Mucosa of descending colon (tissue), 3 donors: ENCODE measurements around the gene HSCB. TPM values are rescaled to one million over a fixed set of nuclear protein-coding genes. Genes with fewer than 3 reads are reported as not detected.
"Not testable (repeated sequence)": the region's sequence is repeated elsewhere in the genome, so short reads cannot be mapped to it uniquely, and the experiment has no call there.

ENCODE experiments used
- ATAC-seq: fragments of 200-7000 bp; cut with Tn5 transposase; one replicate; pipeline ENCODE4 v1.9.1; 2020; ENCODE audit warnings: mild to moderate bottlenecking, moderate library complexity
- DNase-seq, 3 donors: peaks; one replicate each; pipeline ENCODE4 v3.0.0-alpha.2; 2020
- H3K36me3 ChIP-seq: fragments of 200-600 bp; one replicate; pipeline ENCODE4 v1.8.0; 2021; ENCODE audit warnings: low read depth, mild to moderate bottlenecking
- H3K4me1 ChIP-seq: fragments of 200-600 bp; one replicate; pipeline ENCODE4 v1.8.0; 2021; ENCODE audit warnings: low read depth, mild to moderate bottlenecking
- H3K4me3 ChIP-seq: fragments of 200-600 bp; one replicate; pipeline ENCODE4 v1.8.0; 2021; ENCODE audit warnings: mild to moderate bottlenecking
- H3K9me3 ChIP-seq: fragments of 200-600 bp; one replicate; pipeline ENCODE4 v1.8.0; 2021; ENCODE audit warnings: mild to moderate bottlenecking
- CTCF ChIP-seq: fragments of 200-600 bp; IDR thresholded peaks from one replicate; pipeline ENCODE4 v1.8.0; 2022; ENCODE audit warnings: antibody characterized with exemption, mild to moderate bottlenecking
- intact Hi-C, 2 donors: fragments of 100-400 bp; cut with DNase I in 1 of 2; cut with micrococcal nuclease in 1 of 2; formaldehyde crosslinking; loops; one replicate each; pipeline versions ENCODE4 v1.11.0 to v1.11.1; 2022; cut with DNase I, micrococcal nuclease
- total RNA-seq, 3 donors: library from RNA; stranded (reverse); fragmentation: NEBNext Ultra II Directional in 2 of 3; extraction: Animal tissue kit (Norgen Biotek cat#: 25700) in 2 of 3; gene quantifications; one replicate each; pipeline versions ENCODE4 v1.2.1 to v1.2.4, GENCODE V29; 2021 to 2023
- donor health status: DM: no; HTN: no; CAD: no; lungs with moderate emphysema.
- donor health status: DM: no; HTN: no; CAD: no.
- donor health status: DM: no; HTN: yes; CAD: no.

The HSCB gene
- total RNA-seq, 3 donors from 2014 or later, result 11.6 to 15.5 (median 13.4) TPM

DNA sequence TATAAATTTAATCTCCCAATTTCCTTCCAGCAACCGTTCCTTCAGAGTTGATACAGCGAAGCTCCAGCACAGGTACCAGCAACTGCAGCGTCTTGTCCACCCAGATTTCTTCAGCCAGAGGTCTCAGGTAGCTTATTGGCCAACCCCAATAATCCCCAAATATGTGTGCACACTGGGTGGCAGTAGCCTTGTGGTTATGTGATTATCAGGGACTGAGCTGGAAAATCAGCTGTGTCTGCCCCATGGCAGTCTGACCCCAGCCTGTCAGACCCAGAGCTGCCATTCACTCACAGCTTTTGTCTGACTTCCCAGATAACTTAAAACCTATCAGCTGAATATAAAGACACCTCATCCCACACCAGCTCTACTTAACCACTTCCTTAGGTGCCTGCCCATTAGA is 2.0 kb downstream of the HSCB start:
- Histone ChIP-seq H3K9me3 (no peaks in the 10 kb centered on the region), H3K4me3 (no peak overlapping the region), H3K4me1 (peaks cover 11% of the 10 kb centered on the region), H3K36me3 (peaks cover 9% of the 10 kb centered on the region)
- TF ChIP-seq CTCF, result no peak
- no peak for DNase-seq
- intact Hi-C loops, result no loop called here
- ATAC-seq, result no peak

DNA sequence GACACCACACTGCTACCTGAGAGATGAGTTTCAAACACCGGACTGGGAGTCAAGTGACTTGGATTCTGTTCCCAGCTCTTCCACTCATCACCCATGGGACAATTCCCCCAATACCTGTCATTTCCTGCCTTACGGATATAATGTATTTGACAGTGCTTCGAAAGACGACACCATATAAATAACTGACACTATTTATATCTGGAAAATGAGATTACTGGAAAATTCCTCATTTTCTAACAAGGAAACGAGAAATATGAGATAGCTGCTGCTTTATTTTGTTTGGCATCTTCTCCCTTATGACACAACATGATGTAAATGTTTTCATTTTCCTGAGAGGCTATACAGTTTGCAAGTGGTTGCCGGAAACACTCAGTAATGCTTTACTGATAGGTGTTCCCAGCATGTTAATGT is 8.6 kb downstream of the HSCB start:
- intact Hi-C loops, result no loop called here
- no peak for TF ChIP-seq CTCF
- Histone ChIP-seq H3K4me1 (no peaks in the 10 kb centered on the region), H3K4me3 (no peak overlapping the region), H3K9me3 (no peaks in the 10 kb centered on the region), H3K36me3 (no peaks in the 10 kb centered on the region)
- ATAC-seq (no peak), DNase-seq (no peak)

DNA sequence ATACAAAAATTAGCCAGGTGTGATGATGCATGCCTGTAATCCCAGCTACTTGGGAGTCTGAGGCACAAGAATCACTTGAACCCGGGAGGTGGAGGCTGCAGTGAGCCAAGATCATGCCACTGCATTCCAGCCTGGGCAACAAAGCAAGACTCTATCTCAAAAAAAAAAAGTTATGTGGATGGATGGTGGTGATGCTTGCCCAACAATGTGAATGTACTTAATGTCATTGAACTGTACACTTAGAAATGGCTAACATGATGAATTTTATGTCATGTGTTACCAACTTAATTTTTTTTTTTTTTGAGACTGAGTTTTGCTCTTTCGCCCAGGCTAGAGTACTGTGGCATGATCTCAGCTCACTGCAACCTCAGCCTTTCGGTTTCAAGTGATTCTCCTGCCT is 12.7 kb downstream of the HSCB start:
- ATAC-seq, H3K4me3 ChIP-seq, H3K9me3 ChIP-seq, H3K4me1 ChIP-seq, intact Hi-C loops, DNase-seq, H3K36me3 ChIP-seq: not testable (repeated sequence)

DNA sequence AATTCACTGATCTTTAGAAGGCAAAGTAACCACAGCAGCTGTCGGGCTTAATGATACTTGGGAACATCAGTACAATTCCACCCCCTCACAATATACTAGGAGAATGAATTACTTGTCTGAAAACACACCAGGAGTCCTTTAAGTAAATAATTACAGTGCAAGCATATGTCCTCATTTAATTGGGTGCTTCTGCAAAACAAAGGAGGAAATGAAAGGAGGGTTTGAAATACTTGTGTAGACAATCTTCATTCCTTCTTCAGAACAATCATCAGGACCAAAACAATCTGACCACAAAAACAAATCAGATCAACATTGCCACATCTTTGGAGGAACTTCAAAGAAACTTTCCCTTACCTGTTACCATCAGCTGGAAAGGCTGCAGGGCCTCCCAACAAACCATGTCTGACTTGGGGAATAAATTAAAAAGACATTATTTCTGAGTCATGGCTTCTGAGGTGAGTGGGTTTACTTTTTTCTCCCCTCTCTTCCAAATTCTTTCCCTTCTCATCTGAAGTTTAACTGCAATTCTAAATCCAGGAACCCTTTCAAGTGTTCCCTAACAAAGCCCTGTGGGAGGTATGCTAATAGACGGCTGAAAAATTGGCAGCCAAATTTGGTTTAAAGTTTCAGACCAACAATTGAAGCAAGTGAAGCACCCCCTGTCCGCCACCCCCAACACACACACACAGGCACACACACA is 18.2 kb downstream of the HSCB start:
- Histone ChIP-seq H3K9me3 (no peaks in the 10 kb centered on the region), H3K36me3 (no peaks in the 10 kb centered on the region), H3K4me3 (no peak overlapping the region), H3K4me1 (no peaks in the 10 kb centered on the region)
- peak; percentile 38 for ATAC-seq
- no peak for DNase-seq
- no peak for TF ChIP-seq CTCF
- intact Hi-C loops, result no loop called here

- TF ChIP-seq CTCF, result no peak
- Histone ChIP-seq H3K9me3 (no peaks in the 10 kb centered on the region), H3K36me3 (no peaks in the 10 kb centered on the region), H3K4me1 (no peaks in the 10 kb centered on the region), H3K4me3 (no peak overlapping the region)
- DNase-seq (no peak), ATAC-seq (no peak)
- intact Hi-C loops, result no loop called here
Measured at GRCh38 chr22:28761449-28761755, 19.6 kb downstream of the HSCB start.

DNA sequence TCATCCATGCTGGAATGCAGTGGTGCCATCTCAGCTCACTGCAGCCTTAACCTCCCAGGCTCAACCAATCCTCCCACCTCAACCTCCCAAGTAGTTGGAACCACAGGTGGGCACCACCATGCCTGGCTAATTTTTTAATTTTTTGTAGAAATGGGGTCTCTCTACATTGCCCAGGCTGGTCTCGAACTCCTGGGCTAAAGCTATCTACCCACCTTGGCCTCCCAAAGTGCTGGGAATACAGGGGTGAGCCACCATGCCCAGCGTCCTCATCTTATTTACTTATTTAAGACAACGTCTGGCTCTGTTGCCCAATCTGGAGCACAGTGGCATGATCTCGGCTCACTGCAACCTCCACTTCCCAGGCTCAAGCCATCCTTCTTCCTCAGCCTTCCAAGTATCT is 20.2 kb downstream of the HSCB start:
- ATAC-seq, DNase-seq, H3K36me3 ChIP-seq, H3K4me3 ChIP-seq, intact Hi-C loops, H3K9me3 ChIP-seq, H3K4me1 ChIP-seq: not testable (repeated sequence)

- no peaks in the 10 kb centered on the region for H3K9me3 ChIP-seq
- DNase-seq (no peak), ATAC-seq (no peak)
- H3K36me3 ChIP-seq, result no peaks in the 10 kb centered on the region
- no peaks in the 10 kb centered on the region for H3K4me1 ChIP-seq
- no peak overlapping the region for H3K4me3 ChIP-seq
- intact Hi-C loops, result no loop called here
- no peak for TF ChIP-seq CTCF
Measured at GRCh38 chr22:28766628-28767027, 24.8 kb downstream of the HSCB start.
